Endothelial cell of umbilical vein (primary cell): ENCODE results near the gene ADGB. TPM values are rescaled to one million over a fixed set of nuclear protein-coding genes. Genes with fewer than 3 reads are reported as not detected.
A peak's percentile ranks its signal among the peaks of the same experiment; 100 is the strongest.

Experiments used
- BruUV-seq: library from RNA; stranded (reverse); fragments of 400-500 nt; replicated peaks from 2 replicates; lab custom pipeline; 2021; lab: Mats Ljungman, UMichigan
- CTCF ChIA-PET: fragments of 300-600, 350-600 bp; sonication (Branson Sonifier 250); formaldehyde crosslinking; loops from one replicate; lab custom pipeline; 2021; ENCODE audit warnings: antibody characterized with exemption, inconsistent platforms; lab: Charles Lee
- POLR2A ChIA-PET: fragments of 300-600, 350-600 bp; sonication (Branson Sonifier 250); formaldehyde crosslinking; loops from one replicate; lab custom pipeline; 2021; ENCODE audit warnings: antibody characterized with exemption, inconsistent platforms; lab: Charles Lee
- DNase-seq: peaks from one replicate; pipeline ENCODE4 v3.0.0-alpha.2; 2011; ENCODE audit warnings: low read depth, low spot score
- FAIRE-seq: peaks from 2 replicates; lab custom pipeline; 2011; peaks lifted over from hg19 to GRCh38; lab: Jason Lieb, UNC
- H2AFZ ChIP-seq: 2 replicates; pipeline ENCODE4 v1.6.0; 2012; ENCODE audit warnings: low read depth, low read length, control low read depth, inconsistent platforms
- H3K27ac ChIP-seq: 2 replicates; pipeline ENCODE4 v1.5.1; 2011; ENCODE audit warnings: low read depth, mild to moderate bottlenecking, control low read depth, low read length, moderate library complexity; ENCODE audit not compliant: insufficient read depth
- H3K27me3 ChIP-seq, 2 experiments: 2 replicates each; pipeline versions ENCODE4 v1.6.0 to v1.6.1; 2011; ENCODE audit warnings: low read length in 2 of 2, mixed read lengths in 1 of 2; ENCODE audit not compliant: control insufficient read depth in 2 of 2, insufficient read depth in 2 of 2
- H3K36me3 ChIP-seq, 2 experiments: 2 replicates in 1 of 2; 3 replicates in 1 of 2; pipeline ENCODE4 v1.5.1; 2011; ENCODE audit warnings: low read length in 2 of 2, mild to moderate bottlenecking in 1 of 2, moderate library complexity in 1 of 2; ENCODE audit not compliant: control insufficient read depth in 2 of 2, insufficient read depth in 2 of 2; ENCODE audit errors: extremely low read depth in 1 of 2
- H3K4me1 ChIP-seq: 3 replicates; pipeline ENCODE4 v1.5.1; 2011; ENCODE audit warnings: mild to moderate bottlenecking, low read length; ENCODE audit not compliant: control insufficient read depth, insufficient read depth; ENCODE audit errors: extremely low read depth
- H3K4me2 ChIP-seq: 2 replicates; pipeline ENCODE4 v1.6.1; 2011; ENCODE audit warnings: low read length, control low read depth, mixed read lengths; ENCODE audit not compliant: insufficient read depth
- H3K4me3 ChIP-seq, 3 experiments: fragments of 200-600 bp in 1 of 3; sonication (generic), shearing (Covaris generic) in 1 of 3; replicated peaks in 1 of 3; 2 replicates each; pipeline ENCODE4 v1.5.1; 2011 to 2016; ENCODE audit warnings: control low read depth in 3 of 3, low read length in 3 of 3, mild to moderate bottlenecking in 2 of 3, inconsistent platforms in 1 of 3, low read depth in 1 of 3, moderate library complexity in 1 of 3; ENCODE audit not compliant: insufficient read depth in 1 of 3
- H3K79me2 ChIP-seq: 2 replicates; pipeline ENCODE4 v1.6.0; 2012; ENCODE audit warnings: low read length, inconsistent platforms; ENCODE audit not compliant: control insufficient read depth, insufficient read depth
- H3K9ac ChIP-seq: replicated peaks from 2 replicates; pipeline ENCODE3; 2011; ENCODE audit warnings: low read length, control low read depth; ENCODE audit not compliant: insufficient read depth; ENCODE audit errors: extremely low read depth
- H3K9me1 ChIP-seq: replicated peaks from 3 replicates; pipeline ENCODE4 v1.6.0; 2011; ENCODE audit warnings: mild to moderate bottlenecking, low read length; ENCODE audit not compliant: control insufficient read depth, insufficient read depth; ENCODE audit errors: extremely low read depth
- H3K9me3 ChIP-seq: replicated peaks from 2 replicates; pipeline ENCODE4 v1.5.1; 2012; ENCODE audit warnings: low read length, inconsistent platforms; ENCODE audit not compliant: control insufficient read depth, insufficient read depth
- H4K20me1 ChIP-seq: replicated peaks from 2 replicates; pipeline ENCODE3; 2011; ENCODE audit warnings: mild to moderate bottlenecking, low read length; ENCODE audit not compliant: control insufficient read depth, insufficient read depth; ENCODE audit errors: extremely low read depth
- EZH2 ChIP-seq: IDR thresholded peaks from 2 replicates; pipeline ENCODE4 v1.6.1; 2012; ENCODE audit warnings: borderline replicate concordance, low read depth, mild to moderate bottlenecking, moderate library complexity, low read length, inconsistent platforms; ENCODE audit not compliant: severe bottlenecking
- FOS ChIP-seq: IDR thresholded peaks from 2 replicates; pipeline ENCODE4 v1.6.1; 2011; ENCODE audit warnings: mild to moderate bottlenecking, low read length, moderate library complexity, borderline replicate concordance; ENCODE audit not compliant: insufficient read depth
- GATA2 ChIP-seq: IDR thresholded peaks from 2 replicates; pipeline ENCODE4 v1.7.0; 2011; ENCODE audit warnings: low read depth, mild to moderate bottlenecking, moderate library complexity, mixed read lengths, low read length; ENCODE audit not compliant: insufficient read length, insufficient read depth
- JUN ChIP-seq: IDR thresholded peaks from 2 replicates; pipeline ENCODE4 v1.6.1; 2011; ENCODE audit warnings: borderline replicate concordance, low read depth; ENCODE audit not compliant: insufficient read length, insufficient read depth
- MYC ChIP-seq: IDR thresholded peaks from one replicate; pipeline ENCODE4 v1.6.1; 2011; ENCODE audit warnings: mild to moderate bottlenecking, low read depth, low read length
- POLR2A ChIP-seq: IDR thresholded peaks from 2 replicates; pipeline ENCODE4 v1.6.1; 2012; ENCODE audit warnings: low read depth, mild to moderate bottlenecking, control low read depth, low read length
- POLR2AphosphoS5 ChIP-seq: IDR thresholded peaks from 2 replicates; pipeline ENCODE4 v1.6.1; 2012; ENCODE audit warnings: low read depth, mild to moderate bottlenecking, control low read depth, low read length, moderate library complexity; ENCODE audit not compliant: insufficient read depth
- dilution Hi-C: fragments of 300-500 bp; cut with MboI; formaldehyde crosslinking; loops from one replicate; pipeline ENCODE4 v1.15.0; 2019; ENCODE audit warnings: low sequenced_read_pairs; ENCODE audit not compliant: extremely low pct_ligation_motif_present
- intact Hi-C: fragments of 100-400 bp; cut with micrococcal nuclease; formaldehyde crosslinking; loops from one replicate; pipeline ENCODE4 v1.10.0; 2022
- polyA plus RNA-seq, 4 experiments: library from polyadenylated mRNA; depleted of rRNA in 3 of 4; stranded (reverse) in 3 of 4; unstranded in 1 of 4; fragments of >200 nt; gene quantifications; 2 replicates each; pipeline versions ENCODE4 v1.2.1 to v1.2.3, GENCODE V29; 2011 to 2012; ENCODE audit warnings: missing spikeins in 1 of 4
- total RNA-seq: library from RNA; stranded (reverse); gene quantifications from 2 replicates; pipeline ENCODE4 v1.2.3, GENCODE V29; 2021
- TF ChIP-seq, protein P1 (sequence below), 2 donors: IDR thresholded peaks; 1 replicate in 1 of 2; 2 replicates in 1 of 2; pipeline ENCODE4 v1.5.1; 2011; ENCODE audit warnings: low read length in 2 of 2, mild to moderate bottlenecking in 2 of 2, moderate library complexity in 2 of 2, control low read depth in 1 of 2, inconsistent platforms in 1 of 2, low read depth in 1 of 2; ENCODE audit not compliant: insufficient read depth in 1 of 2; ENCODE audit errors: extremely low read depth in 1 of 2
- TF ChIP-seq, protein P2 (sequence below): IDR thresholded peaks from 2 replicates; pipeline ENCODE4 v1.6.1; 2011; ENCODE audit not compliant: insufficient read depth, insufficient read length

Gene ADGB
- total and polyA plus RNA-seq, 2 donors (not counting 3 experiments of a cell fraction or from before 2014, with no cell fraction given): not detected

- ChIA-PET POLR2A (no interaction called here), CTCF (interaction anchor here (0.7 to 1.4 kb wide), 11 partner anchors 10 to 530 kb away, joined by 3 to 5 read pairs (median 3); no protein-coding TSS in a partner anchor)
- Histone ChIP-seq H2AFZ (peak overlapping the region; percentile 67), H3K9me1 (no peaks in the 10 kb centered on the region), H3K4me1 (peaks cover 2% of the 10 kb centered on the region), H3K4me2 (peak overlapping the region; percentile 54), H3K27ac (no peak overlapping the region), H3K36me3 (no peaks in the 10 kb centered on the region), H3K4me3 (no peak overlapping the region), H3K9me3 (no peaks in the 10 kb centered on the region), H3K27me3 (no peaks in the 10 kb centered on the region), H3K9ac (no peak overlapping the region), H4K20me1 (no peaks in the 10 kb centered on the region), H3K79me2 (no peaks in the 10 kb centered on the region)
- intact Hi-C loops (loop anchor here (1.0 to 10.0 kb wide), 10 partner anchors 56 to 649 kb away; no protein-coding TSS in a partner anchor), dilution Hi-C loops (no loop called here)
- no peak for TF ChIP-seq GATA2
- no peak for TF ChIP-seq POLR2A
- TF ChIP-seq EZH2: no peak
- TF ChIP-seq, protein P1, sequence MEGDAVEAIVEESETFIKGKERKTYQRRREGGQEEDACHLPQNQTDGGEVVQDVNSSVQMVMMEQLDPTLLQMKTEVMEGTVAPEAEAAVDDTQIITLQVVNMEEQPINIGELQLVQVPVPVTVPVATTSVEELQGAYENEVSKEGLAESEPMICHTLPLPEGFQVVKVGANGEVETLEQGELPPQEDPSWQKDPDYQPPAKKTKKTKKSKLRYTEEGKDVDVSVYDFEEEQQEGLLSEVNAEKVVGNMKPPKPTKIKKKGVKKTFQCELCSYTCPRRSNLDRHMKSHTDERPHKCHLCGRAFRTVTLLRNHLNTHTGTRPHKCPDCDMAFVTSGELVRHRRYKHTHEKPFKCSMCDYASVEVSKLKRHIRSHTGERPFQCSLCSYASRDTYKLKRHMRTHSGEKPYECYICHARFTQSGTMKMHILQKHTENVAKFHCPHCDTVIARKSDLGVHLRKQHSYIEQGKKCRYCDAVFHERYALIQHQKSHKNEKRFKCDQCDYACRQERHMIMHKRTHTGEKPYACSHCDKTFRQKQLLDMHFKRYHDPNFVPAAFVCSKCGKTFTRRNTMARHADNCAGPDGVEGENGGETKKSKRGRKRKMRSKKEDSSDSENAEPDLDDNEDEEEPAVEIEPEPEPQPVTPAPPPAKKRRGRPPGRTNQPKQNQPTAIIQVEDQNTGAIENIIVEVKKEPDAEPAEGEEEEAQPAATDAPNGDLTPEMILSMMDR (IDR thresholded peaks at IDR 0.05; ENCODE audit: extremely low read depth in 1 of 2, insufficient read depth in 1 of 2, low read depth in 1 of 2, low read length in 2 of 2): no peak
- TF ChIP-seq, protein P2, sequence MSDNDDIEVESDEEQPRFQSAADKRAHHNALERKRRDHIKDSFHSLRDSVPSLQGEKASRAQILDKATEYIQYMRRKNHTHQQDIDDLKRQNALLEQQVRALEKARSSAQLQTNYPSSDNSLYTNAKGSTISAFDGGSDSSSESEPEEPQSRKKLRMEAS: no peak
- no peak for TF ChIP-seq MYC
- no peak for TF ChIP-seq POLR2AphosphoS5
- TF ChIP-seq JUN: no peak
- no peak for TF ChIP-seq FOS
- BruUV-seq: no TSS peak
- DNase-seq (no peak), FAIRE-seq (peak; percentile 40)
Measured at GRCh38 chr6:146857980-146858347, 259.2 kb downstream of the ADGB start.
